HUES6 (cell line): ENCODE measurements around the gene FCF1.

Source experiments
- H3K27ac ChIP-seq: 2 replicates; pipeline ENCODE4 v1.7.0; 2013; ENCODE audit warnings: low read depth, mild to moderate bottlenecking, low read length, inconsistent platforms
- H3K27me3 ChIP-seq: 2 replicates; pipeline ENCODE4 v1.6.1; 2013; ENCODE audit warnings: low read length; ENCODE audit not compliant: control insufficient read depth, insufficient read depth
- H3K36me3 ChIP-seq: 2 replicates; pipeline ENCODE4 v1.6.1; 2013; ENCODE audit warnings: low read length; ENCODE audit not compliant: control insufficient read depth, insufficient read depth
- H3K4me1 ChIP-seq: 2 replicates; pipeline ENCODE4 v1.6.1; 2013; ENCODE audit warnings: low read length; ENCODE audit not compliant: control insufficient read depth, insufficient read depth
- H3K4me3 ChIP-seq: 2 replicates; pipeline ENCODE4 v1.5.1; 2013; ENCODE audit warnings: low read depth, low read length
- H3K9ac ChIP-seq: one replicate; pipeline ENCODE4 v1.6.1; 2013; ENCODE audit warnings: mild to moderate bottlenecking, low read length
- H3K9me3 ChIP-seq: 2 replicates; pipeline ENCODE4 v1.6.1; 2013; ENCODE audit warnings: low read depth, low read length; ENCODE audit not compliant: control insufficient read depth, insufficient read depth

The FCF1 gene

GRCh38 chr14:74763803-74764531, 51.0 kb downstream of the FCF1 start:
- Histone ChIP-seq H3K4me3 (peak overlapping the region; percentile 69), H3K9me3 (no peaks in the 10 kb centered on the region), H3K4me1 (no peaks in the 10 kb centered on the region; the same call in 1 of the 2 replicates), H3K27me3 (no peaks in the 10 kb centered on the region; the same call in 1 of the 2 replicates), H3K27ac (peak overlapping the region; percentile 73), H3K36me3 (no peaks in the 10 kb centered on the region; the same call in 1 of the 2 replicates), H3K9ac (peak overlapping the region; percentile 85)

- no peaks in the 10 kb centered on the region; the same call in 1 of the 2 replicates for H3K4me1 ChIP-seq
- H3K4me3 ChIP-seq: peak overlapping the region; percentile 69
- H3K36me3 ChIP-seq: no peaks in the 10 kb centered on the region; the same call in 1 of the 2 replicates
- H3K9me3 ChIP-seq: no peaks in the 10 kb centered on the region
- H3K27me3 ChIP-seq: no peaks in the 10 kb centered on the region
- no peak overlapping the region for H3K9ac ChIP-seq
- H3K27ac ChIP-seq: no peak overlapping the region
Observed at GRCh38 chr14:74765721-74766120, 52.8 kb downstream of the FCF1 start.

- Histone ChIP-seq H3K9me3 (no peaks in the 10 kb centered on the region), H3K36me3 (peaks cover 20% of the 10 kb centered on the region), H3K27ac (no peak overlapping the region), H3K27me3 (no peaks in the 10 kb centered on the region), H3K4me3 (no peak overlapping the region), H3K4me1 (no peaks in the 10 kb centered on the region), H3K9ac (no peak overlapping the region)
Observed at GRCh38 chr14:74771399-74771798, 58.5 kb downstream of the FCF1 start.

- Histone ChIP-seq H3K4me3 (no peak overlapping the region), H3K27me3 (no peaks in the 10 kb centered on the region), H3K9ac (no peak overlapping the region), H3K9me3 (no peaks in the 10 kb centered on the region; the same call in 1 of the 2 replicates), H3K27ac (no peak overlapping the region), H3K36me3 (peaks cover 80% of the 10 kb centered on the region), H3K4me1 (no peaks in the 10 kb centered on the region; the same call in 1 of the 2 replicates)
Observed at GRCh38 chr14:74784634-74785033, 71.7 kb downstream of the FCF1 start.

- H3K4me1 ChIP-seq: no peaks in the 10 kb centered on the region; the same call in 1 of the 2 replicates
- no peak overlapping the region for H3K27ac ChIP-seq
- H3K27me3 ChIP-seq: no peaks in the 10 kb centered on the region
- H3K9ac ChIP-seq: no peak overlapping the region
- H3K36me3 ChIP-seq: peaks cover 75% of the 10 kb centered on the region
- no peaks in the 10 kb centered on the region; the same call in 1 of the 2 replicates for H3K9me3 ChIP-seq
- no peak overlapping the region for H3K4me3 ChIP-seq
Observed at GRCh38 chr14:74785056-74785613, 72.2 kb downstream of the FCF1 start.

GRCh38 chr14:74786796-74787315, 73.9 kb downstream of the FCF1 start:
- Histone ChIP-seq H3K36me3 (peaks cover 58% of the 10 kb centered on the region), H3K4me1 (no peaks in the 10 kb centered on the region; the same call in 1 of the 2 replicates), H3K9me3 (no peaks in the 10 kb centered on the region; the same call in 1 of the 2 replicates), H3K4me3 (no peak overlapping the region), H3K9ac (no peak overlapping the region), H3K27me3 (no peaks in the 10 kb centered on the region), H3K27ac (no peak overlapping the region)
